Right lung (tissue), 10 donors: Measurements from ENCODE around the gene ALPP. TPM values are rescaled to one million over a fixed set of nuclear protein-coding genes. Genes with fewer than 3 reads are reported as not detected.
"Not testable (repeated sequence)": the region's sequence is repeated elsewhere in the genome, so short reads cannot be mapped to it uniquely, and the experiment has no call there.

Experiments used
- DNase-seq, 2 donors: peaks; one replicate each; pipeline ENCODE4 v3.0.0-alpha.2; 2013
- long read RNA-seq, 8 donors: transcript quantifications; one replicate each; lab custom pipeline, GENCODE V29; 2026
- polyA plus RNA-seq, 5 donors: library from polyadenylated mRNA; unstranded; fragments of 120-200 nt; gene quantifications; one replicate each; pipeline versions ENCODE4 v1.2.1 to v1.2.3, GENCODE V29; 2013; ENCODE audit warnings: inconsistent platforms in 1 of 5, low replicate concordance in 1 of 5; ENCODE audit not compliant: insufficient read length in 5 of 5, insufficient read depth in 1 of 5

ALPP gene
- under 1 TPM in 2 of 5 donors, not detected in 3; 0.19 to 0.23 TPM for polyA plus RNA-seq
- long read RNA-seq, donor 1 = 0 reads
- long read RNA-seq, donor 2 = 0 reads
- long read RNA-seq, donor 3 = 0 reads
- long read RNA-seq, donor 4 = 0 reads
- long read RNA-seq, donor 5 = 0 reads
- long read RNA-seq, donor 6 = 0 reads
- long read RNA-seq, donor 7 = 0 reads
- long read RNA-seq, donor 8 = 0 reads

- not testable (repeated sequence) for DNase-seq
Observed at GRCh38 chr2:232378735-232379151, at the start of gene ALPP. Gene ALPP (plus strand): TSS chr2:232378751. CDS start chr2:232378803, 52 bp downstream.

GRCh38 chr2:232329716-232330067, 48.9 kb upstream of the ALPP start:
- no peak for DNase-seq

GRCh38 chr2:232330068-232330999, 48.2 kb upstream of the ALPP start:
- DNase-seq = no peak

GRCh38 chr2:232331061-232331460, 47.5 kb upstream of the ALPP start:
- DNase-seq = peak; percentile 65

- DNase-seq = not testable (repeated sequence)
Observed at GRCh38 chr2:232331641-232332040, 46.9 kb upstream of the ALPP start.

GRCh38 chr2:232332244-232332939, 46.2 kb upstream of the ALPP start:
- not testable (repeated sequence) for DNase-seq

GRCh38 chr2:232332940-232333259, 45.7 kb upstream of the ALPP start:
- no peak for DNase-seq

- DNase-seq = no peak
Observed at GRCh38 chr2:232333361-232334135, 45.0 kb upstream of the ALPP start.

- not testable (repeated sequence) for DNase-seq
Observed at GRCh38 chr2:232334136-232334884, 44.2 kb upstream of the ALPP start.

- not testable (repeated sequence) for DNase-seq
Observed at GRCh38 chr2:232334885-232335205, 43.7 kb upstream of the ALPP start.

GRCh38 chr2:232335206-232335858, 43.2 kb upstream of the ALPP start:
- DNase-seq = not testable (repeated sequence)

GRCh38 chr2:232335859-232336215, 42.7 kb upstream of the ALPP start:
- DNase-seq = no peak

- DNase-seq = no peak
Observed at GRCh38 chr2:232336241-232336736, 42.3 kb upstream of the ALPP start.

- no peak for DNase-seq
Observed at GRCh38 chr2:232336981-232337720, 41.4 kb upstream of the ALPP start.

- DNase-seq = not testable (repeated sequence)
Observed at GRCh38 chr2:232338094-232338758, 40.3 kb upstream of the ALPP start.

GRCh38 chr2:232338759-232339106, 39.8 kb upstream of the ALPP start:
- no peak for DNase-seq

- no peak for DNase-seq
Observed at GRCh38 chr2:232339121-232340081, 39.1 kb upstream of the ALPP start.
